K562 (cell line): Measurements from ENCODE around the gene SLC30A3. TPM values are rescaled to one million over a fixed set of nuclear protein-coding genes. Genes with fewer than 3 reads are reported as not detected.

ENCODE experiments used
- EP400 ChIP-seq: fragments of 450-650 bp; IDR thresholded peaks from 2 replicates; pipeline ENCODE4 v1.6.1; 2017; ENCODE audit warnings: antibody characterized with exemption, mild to moderate bottlenecking, moderate library complexity
- IRF2 ChIP-seq: sonication (generic); formaldehyde crosslinking; IDR thresholded peaks from 2 replicates; pipeline ENCODE4 v1.8.1; 2022; ENCODE audit warnings: mild to moderate bottlenecking, missing genetic modification reagents
- JUNB ChIP-seq: fragments of 450-650 bp; formaldehyde crosslinking; conservative IDR thresholded peaks from 2 replicates; pipeline ENCODE4 v1.4.0; 2020; ENCODE audit warnings: mild to moderate bottlenecking
- RBM34 ChIP-seq: fragments of 200-400 bp; formaldehyde crosslinking; IDR thresholded peaks from 2 replicates; pipeline ENCODE4 v1.6.1; 2018; ENCODE audit warnings: low read length, borderline replicate concordance; ENCODE audit not compliant: insufficient read depth
- SLC30A9 ChIP-seq: fragments of 250-450 bp; sonication (Bioruptor Pico); IDR thresholded peaks from 2 replicates; pipeline ENCODE4 v1.8.0; 2022; ENCODE audit warnings: mild to moderate bottlenecking, moderate library complexity
- ZKSCAN3 ChIP-seq: fragments of 250-450 bp; sonication (Bioruptor Pico); IDR thresholded peaks from 2 replicates; pipeline ENCODE4 v1.4.0; 2020
- ZNF239 ChIP-seq: fragments of 250-450 bp; sonication (Bioruptor Pico); IDR thresholded peaks from 2 replicates; pipeline ENCODE4 v1.4.0; 2020; ENCODE audit warnings: mild to moderate bottlenecking
- ZNF3 ChIP-seq: fragments of 250-450 bp; sonication (Bioruptor Pico); IDR thresholded peaks from 2 replicates; pipeline ENCODE4 v1.5.0; 2021; ENCODE audit warnings: mild to moderate bottlenecking, moderate library complexity
- ZNF764 ChIP-seq: fragments of 250-450 bp; sonication (Bioruptor Pico); IDR thresholded peaks from 2 replicates; pipeline ENCODE4 v1.4.0; 2020; ENCODE audit warnings: low read depth, mild to moderate bottlenecking, moderate library complexity
- ZNF830 ChIP-seq: fragments of 250-450 bp; sonication (Bioruptor Pico); IDR thresholded peaks from 2 replicates; pipeline ENCODE4 v1.5.0; 2021; ENCODE audit warnings: mild to moderate bottlenecking
- polyA plus RNA-seq, 8 experiments: library from polyadenylated mRNA; depleted of rRNA in 4 of 8; stranded (reverse) in 5 of 8; unstranded in 3 of 8; fragments of >200 nt; fragmentation: Nextera tagmentation in 2 of 8; fragmentation: Illumina TruSeq in 1 of 8; extraction: Ambion mirVana in 2 of 8; extraction: Trizol in 1 of 8; gene quantifications; 2 replicates each; pipeline versions ENCODE4 v1.2.1 to v1.2.3, GENCODE V29; 2011 to 2014; ENCODE audit warnings: inconsistent platforms in 1 of 8, missing spikeins in 1 of 8
- total RNA-seq, 7 experiments: library from RNA; depleted of rRNA in 6 of 7; stranded (reverse); fragments of >200 nt in 6 of 7; fragmentation: Illumina TruSeq in 2 of 7; extraction: Trizol in 2 of 7; gene quantifications; 2 replicates each; pipeline versions ENCODE4 v1.2.1 to v1.2.3, GENCODE V29; 2011 to 2021; ENCODE audit warnings: low replicate concordance in 1 of 7
- TF ChIP-seq, protein P1 (sequence below): fragments of 450-650 bp; IDR thresholded peaks from 2 replicates; pipeline ENCODE4 v1.6.1; 2016; ENCODE audit warnings: mild to moderate bottlenecking, moderate library complexity
- TF ChIP-seq, protein P2 (sequence below): fragments of 250-450 bp; sonication (Bioruptor Pico); IDR thresholded peaks from 2 replicates; pipeline ENCODE4 v1.5.0; 2020; ENCODE audit warnings: mild to moderate bottlenecking, borderline replicate concordance
- TF ChIP-seq, protein P3 (sequence below): fragments of 450-650 bp; formaldehyde crosslinking; IDR thresholded peaks from 2 replicates; pipeline ENCODE4 v1.4.0; 2020; ENCODE audit warnings: mild to moderate bottlenecking, moderate library complexity

SLC30A3 gene
- total and polyA plus RNA-seq, 9 of the 15 experiments (the other 6 are each of a cell fraction or from before 2014, with no cell fraction given): 0.03 to 2.7 (median 0.89) TPM; not detected in 1

DNA sequence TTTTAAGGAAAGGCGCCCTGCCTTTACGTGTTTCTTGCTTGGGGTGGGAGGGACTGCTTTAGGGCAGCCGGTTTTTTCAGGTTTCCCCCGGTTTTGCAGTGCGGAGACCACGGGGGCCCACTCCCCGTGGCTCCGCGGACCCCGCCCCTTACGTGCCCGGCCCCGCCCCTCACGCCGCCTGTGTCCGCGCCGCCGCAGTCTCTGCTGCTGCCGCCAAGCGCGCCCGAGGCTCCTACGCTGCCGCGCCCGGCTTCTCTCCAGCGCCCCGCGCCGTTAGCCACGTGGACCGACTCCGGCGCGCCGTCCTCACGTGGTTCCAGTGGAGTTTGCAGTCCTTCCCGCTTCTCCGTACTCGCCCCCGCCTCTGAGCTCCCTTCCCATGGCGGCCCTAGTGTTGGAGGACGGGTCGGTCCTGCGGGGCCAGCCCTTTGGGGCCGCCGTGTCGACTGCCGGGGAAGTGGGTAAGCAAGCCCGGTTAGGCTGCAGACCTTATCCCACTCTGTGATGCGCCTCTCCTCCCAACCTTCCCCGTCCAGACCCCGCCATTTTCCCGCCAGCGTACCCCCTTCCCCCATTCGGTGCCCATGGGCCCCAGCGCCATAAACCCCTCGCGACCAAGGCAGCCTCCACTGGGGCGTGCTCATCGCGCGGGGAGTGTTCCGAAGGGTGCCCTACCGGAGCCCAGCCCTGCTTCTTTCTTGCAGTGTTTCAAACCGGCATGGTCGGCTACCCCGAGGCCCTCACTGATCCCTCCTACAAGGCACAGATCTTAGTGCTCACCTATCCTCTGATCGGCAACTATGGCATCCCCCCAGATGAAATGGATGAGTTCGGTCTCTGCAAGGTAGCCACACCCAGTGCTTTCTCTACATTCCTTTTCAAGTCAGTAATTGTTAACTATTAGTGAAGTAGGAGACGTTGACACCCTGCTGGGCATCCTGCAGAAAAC is 45.4 kb downstream of the SLC30A3 start, which contains the start of gene CAD (continued):
- TF ChIP-seq, protein P1, sequence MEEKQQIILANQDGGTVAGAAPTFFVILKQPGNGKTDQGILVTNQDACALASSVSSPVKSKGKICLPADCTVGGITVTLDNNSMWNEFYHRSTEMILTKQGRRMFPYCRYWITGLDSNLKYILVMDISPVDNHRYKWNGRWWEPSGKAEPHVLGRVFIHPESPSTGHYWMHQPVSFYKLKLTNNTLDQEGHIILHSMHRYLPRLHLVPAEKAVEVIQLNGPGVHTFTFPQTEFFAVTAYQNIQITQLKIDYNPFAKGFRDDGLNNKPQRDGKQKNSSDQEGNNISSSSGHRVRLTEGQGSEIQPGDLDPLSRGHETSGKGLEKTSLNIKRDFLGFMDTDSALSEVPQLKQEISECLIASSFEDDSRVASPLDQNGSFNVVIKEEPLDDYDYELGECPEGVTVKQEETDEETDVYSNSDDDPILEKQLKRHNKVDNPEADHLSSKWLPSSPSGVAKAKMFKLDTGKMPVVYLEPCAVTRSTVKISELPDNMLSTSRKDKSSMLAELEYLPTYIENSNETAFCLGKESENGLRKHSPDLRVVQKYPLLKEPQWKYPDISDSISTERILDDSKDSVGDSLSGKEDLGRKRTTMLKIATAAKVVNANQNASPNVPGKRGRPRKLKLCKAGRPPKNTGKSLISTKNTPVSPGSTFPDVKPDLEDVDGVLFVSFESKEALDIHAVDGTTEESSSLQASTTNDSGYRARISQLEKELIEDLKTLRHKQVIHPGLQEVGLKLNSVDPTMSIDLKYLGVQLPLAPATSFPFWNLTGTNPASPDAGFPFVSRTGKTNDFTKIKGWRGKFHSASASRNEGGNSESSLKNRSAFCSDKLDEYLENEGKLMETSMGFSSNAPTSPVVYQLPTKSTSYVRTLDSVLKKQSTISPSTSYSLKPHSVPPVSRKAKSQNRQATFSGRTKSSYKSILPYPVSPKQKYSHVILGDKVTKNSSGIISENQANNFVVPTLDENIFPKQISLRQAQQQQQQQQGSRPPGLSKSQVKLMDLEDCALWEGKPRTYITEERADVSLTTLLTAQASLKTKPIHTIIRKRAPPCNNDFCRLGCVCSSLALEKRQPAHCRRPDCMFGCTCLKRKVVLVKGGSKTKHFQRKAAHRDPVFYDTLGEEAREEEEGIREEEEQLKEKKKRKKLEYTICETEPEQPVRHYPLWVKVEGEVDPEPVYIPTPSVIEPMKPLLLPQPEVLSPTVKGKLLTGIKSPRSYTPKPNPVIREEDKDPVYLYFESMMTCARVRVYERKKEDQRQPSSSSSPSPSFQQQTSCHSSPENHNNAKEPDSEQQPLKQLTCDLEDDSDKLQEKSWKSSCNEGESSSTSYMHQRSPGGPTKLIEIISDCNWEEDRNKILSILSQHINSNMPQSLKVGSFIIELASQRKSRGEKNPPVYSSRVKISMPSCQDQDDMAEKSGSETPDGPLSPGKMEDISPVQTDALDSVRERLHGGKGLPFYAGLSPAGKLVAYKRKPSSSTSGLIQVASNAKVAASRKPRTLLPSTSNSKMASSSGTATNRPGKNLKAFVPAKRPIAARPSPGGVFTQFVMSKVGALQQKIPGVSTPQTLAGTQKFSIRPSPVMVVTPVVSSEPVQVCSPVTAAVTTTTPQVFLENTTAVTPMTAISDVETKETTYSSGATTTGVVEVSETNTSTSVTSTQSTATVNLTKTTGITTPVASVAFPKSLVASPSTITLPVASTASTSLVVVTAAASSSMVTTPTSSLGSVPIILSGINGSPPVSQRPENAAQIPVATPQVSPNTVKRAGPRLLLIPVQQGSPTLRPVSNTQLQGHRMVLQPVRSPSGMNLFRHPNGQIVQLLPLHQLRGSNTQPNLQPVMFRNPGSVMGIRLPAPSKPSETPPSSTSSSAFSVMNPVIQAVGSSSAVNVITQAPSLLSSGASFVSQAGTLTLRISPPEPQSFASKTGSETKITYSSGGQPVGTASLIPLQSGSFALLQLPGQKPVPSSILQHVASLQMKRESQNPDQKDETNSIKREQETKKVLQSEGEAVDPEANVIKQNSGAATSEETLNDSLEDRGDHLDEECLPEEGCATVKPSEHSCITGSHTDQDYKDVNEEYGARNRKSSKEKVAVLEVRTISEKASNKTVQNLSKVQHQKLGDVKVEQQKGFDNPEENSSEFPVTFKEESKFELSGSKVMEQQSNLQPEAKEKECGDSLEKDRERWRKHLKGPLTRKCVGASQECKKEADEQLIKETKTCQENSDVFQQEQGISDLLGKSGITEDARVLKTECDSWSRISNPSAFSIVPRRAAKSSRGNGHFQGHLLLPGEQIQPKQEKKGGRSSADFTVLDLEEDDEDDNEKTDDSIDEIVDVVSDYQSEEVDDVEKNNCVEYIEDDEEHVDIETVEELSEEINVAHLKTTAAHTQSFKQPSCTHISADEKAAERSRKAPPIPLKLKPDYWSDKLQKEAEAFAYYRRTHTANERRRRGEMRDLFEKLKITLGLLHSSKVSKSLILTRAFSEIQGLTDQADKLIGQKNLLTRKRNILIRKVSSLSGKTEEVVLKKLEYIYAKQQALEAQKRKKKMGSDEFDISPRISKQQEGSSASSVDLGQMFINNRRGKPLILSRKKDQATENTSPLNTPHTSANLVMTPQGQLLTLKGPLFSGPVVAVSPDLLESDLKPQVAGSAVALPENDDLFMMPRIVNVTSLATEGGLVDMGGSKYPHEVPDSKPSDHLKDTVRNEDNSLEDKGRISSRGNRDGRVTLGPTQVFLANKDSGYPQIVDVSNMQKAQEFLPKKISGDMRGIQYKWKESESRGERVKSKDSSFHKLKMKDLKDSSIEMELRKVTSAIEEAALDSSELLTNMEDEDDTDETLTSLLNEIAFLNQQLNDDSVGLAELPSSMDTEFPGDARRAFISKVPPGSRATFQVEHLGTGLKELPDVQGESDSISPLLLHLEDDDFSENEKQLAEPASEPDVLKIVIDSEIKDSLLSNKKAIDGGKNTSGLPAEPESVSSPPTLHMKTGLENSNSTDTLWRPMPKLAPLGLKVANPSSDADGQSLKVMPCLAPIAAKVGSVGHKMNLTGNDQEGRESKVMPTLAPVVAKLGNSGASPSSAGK: peak; percentile 97
- TF ChIP-seq, protein P2, sequence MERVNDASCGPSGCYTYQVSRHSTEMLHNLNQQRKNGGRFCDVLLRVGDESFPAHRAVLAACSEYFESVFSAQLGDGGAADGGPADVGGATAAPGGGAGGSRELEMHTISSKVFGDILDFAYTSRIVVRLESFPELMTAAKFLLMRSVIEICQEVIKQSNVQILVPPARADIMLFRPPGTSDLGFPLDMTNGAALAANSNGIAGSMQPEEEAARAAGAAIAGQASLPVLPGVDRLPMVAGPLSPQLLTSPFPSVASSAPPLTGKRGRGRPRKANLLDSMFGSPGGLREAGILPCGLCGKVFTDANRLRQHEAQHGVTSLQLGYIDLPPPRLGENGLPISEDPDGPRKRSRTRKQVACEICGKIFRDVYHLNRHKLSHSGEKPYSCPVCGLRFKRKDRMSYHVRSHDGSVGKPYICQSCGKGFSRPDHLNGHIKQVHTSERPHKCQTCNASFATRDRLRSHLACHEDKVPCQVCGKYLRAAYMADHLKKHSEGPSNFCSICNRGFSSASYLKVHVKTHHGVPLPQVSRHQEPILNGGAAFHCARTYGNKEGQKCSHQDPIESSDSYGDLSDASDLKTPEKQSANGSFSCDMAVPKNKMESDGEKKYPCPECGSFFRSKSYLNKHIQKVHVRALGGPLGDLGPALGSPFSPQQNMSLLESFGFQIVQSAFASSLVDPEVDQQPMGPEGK (CRISPR knock-in tag): no peak
- TF ChIP-seq IRF2 (CRISPR knock-in tag) (no peak), EP400 (peak; percentile 99), SLC30A9 (CRISPR knock-in tag) (no peak), RBM34 (no peak), ZNF830 (no peak), ZNF3 (CRISPR knock-in tag) (no peak), ZKSCAN3 (CRISPR knock-in tag) (no peak), ZNF764 (no peak), ZNF239 (CRISPR knock-in tag) (no peak), JUNB (CRISPR knock-in tag) (no peak)
- TF ChIP-seq, protein P3, sequence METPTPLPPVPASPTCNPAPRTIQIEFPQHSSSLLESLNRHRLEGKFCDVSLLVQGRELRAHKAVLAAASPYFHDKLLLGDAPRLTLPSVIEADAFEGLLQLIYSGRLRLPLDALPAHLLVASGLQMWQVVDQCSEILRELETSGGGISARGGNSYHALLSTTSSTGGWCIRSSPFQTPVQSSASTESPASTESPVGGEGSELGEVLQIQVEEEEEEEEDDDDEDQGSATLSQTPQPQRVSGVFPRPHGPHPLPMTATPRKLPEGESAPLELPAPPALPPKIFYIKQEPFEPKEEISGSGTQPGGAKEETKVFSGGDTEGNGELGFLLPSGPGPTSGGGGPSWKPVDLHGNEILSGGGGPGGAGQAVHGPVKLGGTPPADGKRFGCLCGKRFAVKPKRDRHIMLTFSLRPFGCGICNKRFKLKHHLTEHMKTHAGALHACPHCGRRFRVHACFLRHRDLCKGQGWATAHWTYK (CRISPR knock-in tag): no peak
